Stimulated activated CD4-positive, alpha-beta T cell treated with anti-CD3 and anti-CD28 coated beads, Interleukin-15, amount 100 ng/mL, for 48 hours (primary cell): Measurements from ENCODE around the gene STX1A.

ENCODE experiments used
- DNase-seq, 2 donors: peaks; one replicate each; pipeline ENCODE4 v3.0.0-alpha.2; 2020; ENCODE audit warnings: low read depth in 2 of 2

STX1A gene

DNA sequence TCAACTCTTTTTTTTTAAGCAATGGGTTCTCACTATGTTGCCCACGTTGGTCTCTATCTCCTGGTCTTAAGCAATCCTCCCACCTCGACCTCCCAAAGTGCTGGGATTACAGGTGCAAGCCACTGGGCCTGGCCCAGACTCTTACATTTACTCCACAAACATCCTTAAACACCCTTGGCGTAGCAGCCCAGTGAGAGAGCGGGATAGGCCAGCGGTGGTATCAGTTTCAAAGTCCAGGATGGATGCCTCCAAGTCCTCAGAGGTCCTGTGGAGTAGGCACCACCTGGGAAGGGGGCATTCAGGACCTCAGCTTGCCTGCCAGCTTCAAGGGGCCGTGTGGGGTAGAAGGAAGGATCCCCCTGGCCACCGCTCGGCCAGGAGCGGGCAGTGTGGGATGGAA, 69.9 kb downstream of the STX1A start:
- DNase-seq: no peak
